IPS-20b (cell line): ENCODE data around the gene FGF6.

Source experiments
- H3K27ac ChIP-seq: one replicate; pipeline ENCODE4 v1.5.1; 2013; ENCODE audit warnings: low read length
- H3K27me3 ChIP-seq: 2 replicates; pipeline ENCODE4 v1.6.1; 2013; ENCODE audit warnings: mild to moderate bottlenecking, low read length, inconsistent platforms; ENCODE audit not compliant: insufficient read depth
- H3K36me3 ChIP-seq: 2 replicates; pipeline ENCODE4 v1.6.1; 2013; ENCODE audit warnings: low read depth, mild to moderate bottlenecking, inconsistent platforms, low read length, moderate library complexity; ENCODE audit not compliant: insufficient read depth
- H3K4me1 ChIP-seq: 2 replicates; pipeline ENCODE4 v1.6.1; 2013; ENCODE audit warnings: mild to moderate bottlenecking, control low read depth, inconsistent platforms, low read length, moderate library complexity; ENCODE audit not compliant: insufficient read depth
- H3K4me3 ChIP-seq: 2 replicates; pipeline ENCODE4 v1.5.1; 2013; ENCODE audit warnings: mild to moderate bottlenecking, low read length, inconsistent platforms
- H3K9ac ChIP-seq: 2 replicates; pipeline ENCODE4 v1.6.1; 2013; ENCODE audit warnings: low read depth, mild to moderate bottlenecking, inconsistent platforms, low read length, moderate library complexity
- H3K9me3 ChIP-seq: 2 replicates; pipeline ENCODE4 v1.6.1; 2013; ENCODE audit warnings: mild to moderate bottlenecking, low read depth, low read length, inconsistent platforms; ENCODE audit not compliant: insufficient read depth

The FGF6 gene

GRCh38 chr12:4444031-4444430, 1.6 kb downstream of the FGF6 start:
- Histone ChIP-seq H3K27me3 (no peaks in the 10 kb centered on the region), H3K4me1 (peaks cover 38% of the 10 kb centered on the region), H3K27ac (no peak overlapping the region), H3K9me3 (no peaks in the 10 kb centered on the region), H3K9ac (no peak overlapping the region), H3K36me3 (no peaks in the 10 kb centered on the region), H3K4me3 (no peak overlapping the region)

GRCh38 chr12:4443616-4444015, 2.0 kb downstream of the FGF6 start:
- Histone ChIP-seq H3K36me3 (no peaks in the 10 kb centered on the region), H3K4me3 (no peak overlapping the region), H3K9me3 (no peaks in the 10 kb centered on the region), H3K27ac (no peak overlapping the region), H3K4me1 (peaks cover 35% of the 10 kb centered on the region), H3K9ac (no peak overlapping the region), H3K27me3 (no peaks in the 10 kb centered on the region)

GRCh38 chr12:4441355-4442335, 4.0 kb downstream of the FGF6 start:
- H3K9ac ChIP-seq, result peak overlapping the region; percentile 52; the same call in 1 of the 2 replicates
- H3K27me3 ChIP-seq, result no peaks in the 10 kb centered on the region
- H3K4me3 ChIP-seq, result peak overlapping the region; percentile 40; the same call in 1 of the 2 replicates
- no peaks in the 10 kb centered on the region for H3K36me3 ChIP-seq
- no peaks in the 10 kb centered on the region for H3K9me3 ChIP-seq
- H3K4me1 ChIP-seq, result peaks cover 35% of the 10 kb centered on the region
- peak overlapping the region; percentile 53 for H3K27ac ChIP-seq

GRCh38 chr12:4440187-4440941, 5.3 kb downstream of the FGF6 start:
- Histone ChIP-seq H3K4me3 (peak overlapping the region; percentile 20; the same call in 1 of the 2 replicates), H3K4me1 (peaks cover 35% of the 10 kb centered on the region), H3K9me3 (no peaks in the 10 kb centered on the region), H3K9ac (no peak overlapping the region; the same call in 1 of the 2 replicates), H3K27ac (no peak overlapping the region), H3K27me3 (no peaks in the 10 kb centered on the region), H3K36me3 (no peaks in the 10 kb centered on the region)

- Histone ChIP-seq H3K9ac (peak overlapping the region; percentile 2; the same call in 1 of the 2 replicates), H3K27me3 (no peaks in the 10 kb centered on the region), H3K9me3 (no peaks in the 10 kb centered on the region), H3K4me1 (peaks cover 35% of the 10 kb centered on the region), H3K27ac (no peak overlapping the region), H3K4me3 (no peak overlapping the region), H3K36me3 (no peaks in the 10 kb centered on the region)
Measured at GRCh38 chr12:4439736-4440135, 5.9 kb downstream of the FGF6 start.

- Histone ChIP-seq H3K9me3 (no peaks in the 10 kb centered on the region), H3K4me3 (no peak overlapping the region), H3K27me3 (no peaks in the 10 kb centered on the region), H3K9ac (peak overlapping the region; percentile 2; the same call in 1 of the 2 replicates), H3K4me1 (peaks cover 35% of the 10 kb centered on the region), H3K27ac (no peak overlapping the region), H3K36me3 (no peaks in the 10 kb centered on the region)
Measured at GRCh38 chr12:4438834-4439596, 6.6 kb downstream of the FGF6 start.

- Histone ChIP-seq H3K36me3 (no peaks in the 10 kb centered on the region), H3K4me3 (no peak overlapping the region), H3K27me3 (no peaks in the 10 kb centered on the region), H3K4me1 (peaks cover 10% of the 10 kb centered on the region), H3K9ac (no peak overlapping the region), H3K27ac (no peak overlapping the region), H3K9me3 (no peaks in the 10 kb centered on the region)
Measured at GRCh38 chr12:4435537-4435936, 10.1 kb downstream of the FGF6 start.

GRCh38 chr12:4434706-4435425, 10.7 kb downstream of the FGF6 start:
- no peak overlapping the region for H3K9ac ChIP-seq

GRCh38 chr12:4434301-4434700, 11.3 kb downstream of the FGF6 start:
- no peak overlapping the region for H3K4me3 ChIP-seq
- no peaks in the 10 kb centered on the region; the same call in 1 of the 2 replicates for H3K4me1 ChIP-seq
- H3K27me3 ChIP-seq, result no peaks in the 10 kb centered on the region
- H3K27ac ChIP-seq, result no peak overlapping the region
- H3K9ac ChIP-seq, result no peak overlapping the region
- H3K36me3 ChIP-seq, result no peaks in the 10 kb centered on the region
- no peaks in the 10 kb centered on the region for H3K9me3 ChIP-seq

More at GRCh38 chr12:4434706-4435425, 10.7 kb downstream of the FGF6 start:
- Histone ChIP-seq H3K27ac (no peak overlapping the region), H3K9me3 (no peaks in the 10 kb centered on the region), H3K36me3 (no peaks in the 10 kb centered on the region), H3K4me3 (no peak overlapping the region), H3K4me1 (peaks cover 4% of the 10 kb centered on the region), H3K27me3 (no peaks in the 10 kb centered on the region)

- Histone ChIP-seq H3K36me3 (no peaks in the 10 kb centered on the region), H3K27ac (no peak overlapping the region), H3K27me3 (no peaks in the 10 kb centered on the region), H3K4me3 (no peak overlapping the region), H3K9ac (no peak overlapping the region), H3K9me3 (no peaks in the 10 kb centered on the region), H3K4me1 (no peaks in the 10 kb centered on the region)
Measured at GRCh38 chr12:4433745-4434058, 11.9 kb downstream of the FGF6 start.
